GM12878 (cell line): ENCODE results near the gene PKNOX1. TPM values are rescaled to one million over a fixed set of nuclear protein-coding genes. Genes with fewer than 3 reads are reported as not detected.

Source experiments
- ATAC-seq: fragments of 200-7000 bp; cut with Tn5 transposase; 3 replicates; pipeline ENCODE4 v1.9.1; 2020; ENCODE audit warnings: mild to moderate bottlenecking, moderate library complexity
- BruUV-seq: library from RNA; stranded (reverse); fragments of 400-500 nt; replicated peaks from 2 replicates; lab custom pipeline; 2021; lab: Mats Ljungman, UMichigan
- CTCF ChIA-PET: fragments of 300-600 bp; sonication (Branson Sonifier 250); formaldehyde crosslinking; extraction: SDS; loops from one replicate; lab custom pipeline; 2021; ENCODE audit warnings: inconsistent platforms; lab: Yijun Ruan, JAX
- POLR2A ChIA-PET: fragments of 350-600 bp; formaldehyde crosslinking; extraction: SDS; loops from one replicate; lab custom pipeline; 2021; ENCODE audit warnings: inconsistent platforms; lab: Charles Lee
- RAD21 ChIA-PET: fragments of 300-600 bp; sonication (Branson Sonifier 250); formaldehyde crosslinking; loops from one replicate; lab custom pipeline; 2023; ENCODE audit warnings: antibody characterized with exemption; ENCODE audit not compliant: unreplicated experiment; lab: Charles Lee
- SMC1A ChIA-PET: fragments of 300-600 bp; sonication (Branson Sonifier 250); formaldehyde crosslinking; loops from one replicate; lab custom pipeline; 2023; ENCODE audit not compliant: unreplicated experiment, uncharacterized antibody; lab: Charles Lee
- DNase-seq: peaks from one replicate; pipeline ENCODE4 v3.0.0-alpha.2; 2011; ENCODE audit warnings: low read depth, low spot score
- FAIRE-seq: peaks from 3 replicates; lab custom pipeline; 2011; peaks lifted over from hg19 to GRCh38; lab: Jason Lieb, UNC
- H2AFZ ChIP-seq: 2 replicates; pipeline ENCODE4 v1.6.0; 2011; ENCODE audit warnings: low read depth, low read length, control low read depth; ENCODE audit not compliant: control insufficient read depth
- H3K27ac ChIP-seq: 2 replicates; pipeline ENCODE4 v1.5.1; 2011; ENCODE audit warnings: control low read depth; ENCODE audit not compliant: control insufficient read depth, insufficient read depth
- H3K27me3 ChIP-seq, 2 experiments: replicated peaks in 1 of 2; 2 replicates each; pipeline versions ENCODE4 v1.6.0 to v1.6.1; 2011; ENCODE audit warnings: low read length in 1 of 2; ENCODE audit not compliant: control insufficient read depth in 2 of 2, insufficient read depth in 2 of 2
- H3K36me3 ChIP-seq, 2 experiments: 2 replicates each; pipeline ENCODE4 v1.5.1; 2011; ENCODE audit warnings: low read length in 1 of 2; ENCODE audit not compliant: control insufficient read depth in 2 of 2, insufficient read depth in 2 of 2
- H3K4me1 ChIP-seq: 2 replicates; pipeline ENCODE4 v1.6.1; 2011; ENCODE audit warnings: mild to moderate bottlenecking, low read length, moderate library complexity, mixed read lengths; ENCODE audit not compliant: control insufficient read depth, insufficient read depth
- H3K4me2 ChIP-seq: 2 replicates; pipeline ENCODE4 v1.6.0; 2011; ENCODE audit warnings: control low read depth; ENCODE audit not compliant: control insufficient read depth, insufficient read depth
- H3K4me3 ChIP-seq: fragments of 200-600 bp; sonication (generic); 2 replicates; pipeline ENCODE4 v1.5.1; 2016
- H3K79me2 ChIP-seq: 2 replicates; pipeline ENCODE4 v1.6.0; 2011; ENCODE audit warnings: low read length; ENCODE audit not compliant: control insufficient read depth, insufficient read depth
- H3K9ac ChIP-seq: 2 replicates; pipeline ENCODE4 v1.8.0; 2011; ENCODE audit warnings: low read length, control low read depth, mixed read lengths; ENCODE audit not compliant: control insufficient read depth, insufficient read depth
- H3K9me3 ChIP-seq: replicated peaks from 3 replicates; pipeline ENCODE4 v1.5.1; 2011; ENCODE audit warnings: mild to moderate bottlenecking, low read length; ENCODE audit not compliant: control insufficient read depth, insufficient read depth
- H4K20me1 ChIP-seq: 2 replicates; pipeline ENCODE4 v1.6.0; 2011; ENCODE audit not compliant: control insufficient read depth, insufficient read depth
- KAT2A ChIP-seq: conservative IDR thresholded peaks from 2 replicates; pipeline ENCODE4 v1.6.1; 2011; ENCODE audit warnings: low read depth, low read length; ENCODE audit not compliant: control insufficient read depth
- MTA3 ChIP-seq: IDR thresholded peaks from 2 replicates; pipeline ENCODE4 v1.6.1; 2012; ENCODE audit warnings: low read length, inconsistent platforms, borderline replicate concordance
- MYB ChIP-seq: fragments of 150-350 bp; IDR thresholded peaks from 2 replicates; pipeline ENCODE4 v1.6.1; 2014; ENCODE audit warnings: mild to moderate bottlenecking, low read depth, low read length, borderline replicate concordance
- NFIC ChIP-seq: IDR thresholded peaks from 2 replicates; pipeline ENCODE4 v1.6.1; 2012; ENCODE audit warnings: low read depth, mild to moderate bottlenecking, inconsistent platforms, low read length, moderate library complexity
- NFXL1 ChIP-seq: fragments of 450-650 bp; IDR thresholded peaks from 2 replicates; pipeline ENCODE4 v1.6.1; 2017; ENCODE audit warnings: antibody characterized with exemption, mild to moderate bottlenecking, borderline replicate concordance
- TBL1XR1 ChIP-seq: IDR thresholded peaks from 2 replicates; pipeline ENCODE4 v1.6.1; 2012; ENCODE audit warnings: low read depth, low read length, improper control_type of control experiment
- TCF7 ChIP-seq: IDR thresholded peaks from 2 replicates; pipeline ENCODE4 v1.6.1; 2014; ENCODE audit warnings: antibody characterized with exemption, borderline replicate concordance
- WGBS: methylation state at CpG from one replicate; pipeline ENCODE4 v1.1.6; 2016; ENCODE audit warnings: low lambda C conversion rate; ENCODE audit not compliant: insufficient replicate concordance, insufficient coverage; ENCODE audit errors: missing lambda C conversion rate; 5-methylcytosine and 5-hydroxymethylcytosine counted together
- in situ Hi-C: fragments of 300-500 bp; cut with MboI; formaldehyde crosslinking; loops from 9 replicates; pipeline ENCODE4 v1.14.3; 2018; ENCODE audit warnings: mixed read lengths
- intact Hi-C: fragments of 100-400 bp; cut with micrococcal nuclease; formaldehyde crosslinking; loops from one replicate; pipeline ENCODE4 v1.14.2; 2022; ENCODE audit not compliant: unreplicated experiment
- polyA plus RNA-seq, 11 experiments: library from polyadenylated mRNA; depleted of rRNA in 4 of 11; unstranded in 6 of 11; stranded (reverse) in 5 of 11; fragments of >200 nt; fragmentation: Nextera tagmentation in 4 of 11; fragmentation: Illumina TruSeq in 1 of 11; extraction: Ambion mirVana in 4 of 11; extraction: Trizol in 1 of 11; gene quantifications; 1 replicate in 1 of 11; 2 replicates in 10 of 11; pipeline versions ENCODE4 v1.2.1 to v1.2.3, GENCODE V29; 2011 to 2016; ENCODE audit warnings: inconsistent platforms in 2 of 11, missing spikeins in 2 of 11, low read depth in 1 of 11
- total RNA-seq, 4 experiments: library from RNA; depleted of rRNA in 3 of 4; stranded (reverse); fragments of >200 nt in 3 of 4; fragmentation: Illumina TruSeq in 1 of 4; extraction: Trizol in 1 of 4; gene quantifications; 2 replicates each; pipeline versions ENCODE4 v1.2.1 to v1.2.3, GENCODE V29; 2013 to 2021
- TF ChIP-seq, protein P1 (sequence below): IDR thresholded peaks from 2 replicates; pipeline ENCODE4 v1.6.1; 2011; ENCODE audit warnings: borderline replicate concordance, low read depth, mild to moderate bottlenecking, moderate library complexity, mixed read lengths, low read length; ENCODE audit not compliant: insufficient read depth; ENCODE audit errors: extremely low read length
- TF ChIP-seq, protein P2 (sequence below): fragments of 450-650 bp; IDR thresholded peaks from 2 replicates; pipeline ENCODE4 v1.6.1; 2017; ENCODE audit warnings: low read depth, mild to moderate bottlenecking, moderate library complexity
- TF ChIP-seq, protein P3 (sequence below): fragments of 450-650 bp; conservative IDR thresholded peaks from 2 replicates; pipeline ENCODE4 v1.6.1; 2017; ENCODE audit warnings: mild to moderate bottlenecking, moderate library complexity

Gene PKNOX1
- total and polyA plus RNA-seq, 10 of the 15 experiments (the other 5 are each of a cell fraction or from before 2014, with no cell fraction given) = 6.9 to 23.7 (median 13.2) TPM

DNA sequence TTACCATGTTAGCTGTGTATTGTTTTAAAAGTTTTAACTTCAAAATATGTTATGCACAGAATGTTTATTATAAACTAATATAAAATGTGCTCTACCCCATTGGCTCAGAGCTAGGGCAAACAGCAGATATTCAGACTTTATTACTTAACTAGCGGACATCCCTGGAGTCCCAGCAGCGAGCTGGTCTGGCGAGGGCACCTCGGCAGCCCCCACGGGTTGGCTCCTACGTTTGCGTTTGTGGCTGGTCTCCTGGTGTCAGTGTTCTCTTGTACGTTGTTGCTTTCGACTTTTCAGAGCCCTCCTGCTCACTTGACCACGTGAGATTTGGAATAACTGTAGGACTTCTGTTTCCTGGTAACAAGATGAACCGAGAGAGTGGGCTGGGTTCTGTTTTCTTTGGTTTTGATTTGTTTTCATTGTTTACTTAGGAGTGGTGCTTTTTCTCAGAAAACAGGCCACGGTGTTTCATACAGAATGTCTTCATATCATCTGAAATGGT is 56.8 kb downstream of the PKNOX1 start:
- Histone ChIP-seq H3K4me2 (no peak overlapping the region), H2AFZ (no peak overlapping the region), H3K27me3 (no peaks in the 10 kb centered on the region), H3K9me3 (no peaks in the 10 kb centered on the region), H3K9ac (no peak overlapping the region), H3K27ac (no peak overlapping the region), H3K4me3 (no peak overlapping the region), H3K36me3 (peaks cover 2 to 4% of the 10 kb centered on the region in 2 experiments; a peak in 3 of 4 replicates), H4K20me1 (no peaks in the 10 kb centered on the region), H3K4me1 (no peaks in the 10 kb centered on the region), H3K79me2 (no peaks in the 10 kb centered on the region)
- CTCF ChIA-PET = no interaction called here
- BruUV-seq = no TSS peak
- RAD21 ChIA-PET = no interaction called here
- SMC1A ChIA-PET = no interaction called here
- POLR2A ChIA-PET = no interaction called here
- in situ Hi-C loops (no loop called here), intact Hi-C loops (no loop called here)
- WGBS = 92% methylated on average over 12 of the region's 12 CpGs
- FAIRE-seq (no peak), ATAC-seq (no peak), DNase-seq (no peak)
- TF ChIP-seq NFIC (no peak), TCF7 (no peak)
- TF ChIP-seq, protein P1, sequence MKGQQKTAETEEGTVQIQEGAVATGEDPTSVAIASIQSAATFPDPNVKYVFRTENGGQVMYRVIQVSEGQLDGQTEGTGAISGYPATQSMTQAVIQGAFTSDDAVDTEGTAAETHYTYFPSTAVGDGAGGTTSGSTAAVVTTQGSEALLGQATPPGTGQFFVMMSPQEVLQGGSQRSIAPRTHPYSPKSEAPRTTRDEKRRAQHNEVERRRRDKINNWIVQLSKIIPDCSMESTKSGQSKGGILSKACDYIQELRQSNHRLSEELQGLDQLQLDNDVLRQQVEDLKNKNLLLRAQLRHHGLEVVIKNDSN = no peak

DNA sequence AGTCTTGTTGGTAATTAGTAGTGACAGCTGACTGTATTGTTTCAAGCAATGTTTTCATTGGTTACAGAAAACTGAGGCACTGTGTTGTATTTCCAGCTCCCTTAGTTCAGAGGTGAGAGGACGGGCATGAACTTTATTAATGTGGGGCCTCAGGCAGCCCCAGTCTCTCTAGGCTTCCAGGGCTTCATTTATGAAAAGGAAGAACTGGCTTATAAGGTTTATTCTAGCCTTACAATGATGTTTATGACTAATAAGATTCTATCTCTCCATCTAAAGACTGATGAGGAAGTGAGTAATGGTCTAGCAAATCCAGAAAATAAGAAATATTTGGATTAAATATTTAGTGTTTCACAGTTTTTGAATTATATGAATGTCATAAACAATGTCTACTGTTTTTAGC is 59.7 kb downstream of the PKNOX1 start:
- POLR2A ChIA-PET = interaction anchor here (0.7 kb wide), 1 partner anchor 129 kb away, joined by 6 read pairs; no protein-coding TSS in a partner anchor
- 91% methylated on average over 1 of the region's 1 CpG for WGBS
- no peak for ATAC-seq
- Histone ChIP-seq H3K27ac (no peak overlapping the region), H3K4me3 (no peak overlapping the region)
- TF ChIP-seq, protein P2, sequence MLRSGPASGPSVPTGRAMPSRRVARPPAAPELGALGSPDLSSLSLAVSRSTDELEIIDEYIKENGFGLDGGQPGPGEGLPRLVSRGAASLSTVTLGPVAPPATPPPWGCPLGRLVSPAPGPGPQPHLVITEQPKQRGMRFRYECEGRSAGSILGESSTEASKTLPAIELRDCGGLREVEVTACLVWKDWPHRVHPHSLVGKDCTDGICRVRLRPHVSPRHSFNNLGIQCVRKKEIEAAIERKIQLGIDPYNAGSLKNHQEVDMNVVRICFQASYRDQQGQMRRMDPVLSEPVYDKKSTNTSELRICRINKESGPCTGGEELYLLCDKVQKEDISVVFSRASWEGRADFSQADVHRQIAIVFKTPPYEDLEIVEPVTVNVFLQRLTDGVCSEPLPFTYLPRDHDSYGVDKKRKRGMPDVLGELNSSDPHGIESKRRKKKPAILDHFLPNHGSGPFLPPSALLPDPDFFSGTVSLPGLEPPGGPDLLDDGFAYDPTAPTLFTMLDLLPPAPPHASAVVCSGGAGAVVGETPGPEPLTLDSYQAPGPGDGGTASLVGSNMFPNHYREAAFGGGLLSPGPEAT = no peak
- TF ChIP-seq MYB = no peak
- no peak for TF ChIP-seq NFXL1
- TF ChIP-seq MTA3 = no peak
- TF ChIP-seq TBL1XR1 = no peak
- TF ChIP-seq, protein P3, sequence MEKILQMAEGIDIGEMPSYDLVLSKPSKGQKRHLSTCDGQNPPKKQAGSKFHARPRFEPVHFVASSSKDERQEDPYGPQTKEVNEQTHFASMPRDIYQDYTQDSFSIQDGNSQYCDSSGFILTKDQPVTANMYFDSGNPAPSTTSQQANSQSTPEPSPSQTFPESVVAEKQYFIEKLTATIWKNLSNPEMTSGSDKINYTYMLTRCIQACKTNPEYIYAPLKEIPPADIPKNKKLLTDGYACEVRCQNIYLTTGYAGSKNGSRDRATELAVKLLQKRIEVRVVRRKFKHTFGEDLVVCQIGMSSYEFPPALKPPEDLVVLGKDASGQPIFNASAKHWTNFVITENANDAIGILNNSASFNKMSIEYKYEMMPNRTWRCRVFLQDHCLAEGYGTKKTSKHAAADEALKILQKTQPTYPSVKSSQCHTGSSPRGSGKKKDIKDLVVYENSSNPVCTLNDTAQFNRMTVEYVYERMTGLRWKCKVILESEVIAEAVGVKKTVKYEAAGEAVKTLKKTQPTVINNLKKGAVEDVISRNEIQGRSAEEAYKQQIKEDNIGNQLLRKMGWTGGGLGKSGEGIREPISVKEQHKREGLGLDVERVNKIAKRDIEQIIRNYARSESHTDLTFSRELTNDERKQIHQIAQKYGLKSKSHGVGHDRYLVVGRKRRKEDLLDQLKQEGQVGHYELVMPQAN = no peak
- no peak for TF ChIP-seq KAT2A
- TF ChIP-seq, all 136 proteins: peak for 0
- no peaks in the 10 kb centered on the region for H3K9me3 ChIP-seq
- no peaks in the 10 kb centered on the region for H3K27me3 ChIP-seq
- H3K4me2 ChIP-seq = no peak overlapping the region
- H2AFZ ChIP-seq = no peak overlapping the region
- no peak overlapping the region for H3K9ac ChIP-seq
- no TSS peak for BruUV-seq
- ChIA-PET SMC1A (no interaction called here), RAD21 (no interaction called here), CTCF (no interaction called here)
- H3K79me2 ChIP-seq = no peaks in the 10 kb centered on the region
- DNase-seq = no peak
- H3K36me3 ChIP-seq = peaks cover 0 to 4% of the 10 kb centered on the region in 2 experiments; a peak in 2 of 4 replicates
- H3K4me1 ChIP-seq = no peaks in the 10 kb centered on the region
- H4K20me1 ChIP-seq = no peaks in the 10 kb centered on the region
- intact Hi-C loops (no loop called here), in situ Hi-C loops (no loop called here)
- no peak for FAIRE-seq
